H9 (cell line): ENCODE results near the gene TUB. TPM values are rescaled to one million over a fixed set of nuclear protein-coding genes. Genes with fewer than 3 reads are reported as not detected.

Source experiments
- DNase-seq: peaks from one replicate; pipeline ENCODE4 v3.0.0-alpha.2; 2017
- H2AFZ ChIP-seq: one replicate; pipeline ENCODE4 v1.6.1; 2013; ENCODE audit warnings: mild to moderate bottlenecking, low read length, control low read depth, moderate library complexity
- H2AK5ac ChIP-seq: 2 replicates; pipeline ENCODE4 v1.6.1; 2013; ENCODE audit warnings: low read length, control low read depth, mixed read lengths; ENCODE audit not compliant: insufficient read length
- H2BK120ac ChIP-seq: one replicate; pipeline ENCODE4 v1.6.1; 2013; ENCODE audit warnings: low read depth, mild to moderate bottlenecking, low read length, control low read depth, inconsistent platforms; ENCODE audit not compliant: poor library complexity, severe bottlenecking
- H2BK12ac ChIP-seq: 2 replicates; pipeline ENCODE4 v1.6.1; 2013; ENCODE audit warnings: low read length, control low read depth, mixed read lengths, low read depth; ENCODE audit not compliant: insufficient read length
- H2BK15ac ChIP-seq: 2 replicates; pipeline ENCODE4 v1.6.1; 2013; ENCODE audit warnings: low read depth, low read length, control low read depth
- H2BK20ac ChIP-seq: one replicate; pipeline ENCODE4 v1.6.1; 2013; ENCODE audit warnings: low read depth, mild to moderate bottlenecking, low read length, control low read depth, inconsistent platforms; ENCODE audit not compliant: poor library complexity, severe bottlenecking
- H2BK5ac ChIP-seq: 2 replicates; pipeline ENCODE4 v1.6.1; 2013; ENCODE audit warnings: low read length, control low read depth, mixed read lengths; ENCODE audit not compliant: insufficient read length
- H3K14ac ChIP-seq: 2 replicates; pipeline ENCODE4 v1.6.1; 2013; ENCODE audit warnings: low read length, control low read depth; ENCODE audit not compliant: insufficient read depth
- H3K18ac ChIP-seq: 2 replicates; pipeline ENCODE4 v1.6.1; 2013; ENCODE audit warnings: low read depth, mild to moderate bottlenecking, mixed read lengths, low read length, control low read depth; ENCODE audit not compliant: insufficient read length
- H3K23ac ChIP-seq: 2 replicates; pipeline ENCODE4 v1.6.1; 2013; ENCODE audit warnings: low read length, control low read depth, mixed read lengths, low read depth; ENCODE audit not compliant: insufficient read length
- H3K23me2 ChIP-seq: 2 replicates; pipeline ENCODE4 v1.6.1; 2013; ENCODE audit warnings: low read depth, mild to moderate bottlenecking, mixed read lengths, low read length, control low read depth; ENCODE audit not compliant: insufficient read length, poor library complexity, severe bottlenecking
- H3K27ac ChIP-seq: 2 replicates; pipeline ENCODE4 v1.5.1; 2013; ENCODE audit warnings: low read length, control low read depth, mixed read lengths, low read depth; ENCODE audit not compliant: insufficient read length
- H3K27me3 ChIP-seq: 2 replicates; pipeline ENCODE4 v1.6.1; 2013; ENCODE audit warnings: low read length, control low read depth, inconsistent platforms; ENCODE audit not compliant: insufficient read depth
- H3K4ac ChIP-seq: 2 replicates; pipeline ENCODE4 v1.6.1; 2013; ENCODE audit warnings: low read depth, mild to moderate bottlenecking, control low read depth, inconsistent platforms, low read length, moderate library complexity
- H3K4me1 ChIP-seq: 2 replicates; pipeline ENCODE4 v1.6.1; 2013; ENCODE audit warnings: low read length, control low read depth, inconsistent platforms; ENCODE audit not compliant: insufficient read depth
- H3K4me2 ChIP-seq: 2 replicates; pipeline ENCODE4 v1.6.1; 2013; ENCODE audit warnings: low read length, control low read depth, mixed read lengths; ENCODE audit not compliant: insufficient read length, insufficient read depth
- H3K56ac ChIP-seq: 2 replicates; pipeline ENCODE4 v1.6.1; 2013; ENCODE audit warnings: low read depth, mild to moderate bottlenecking, mixed read lengths, low read length, control low read depth; ENCODE audit not compliant: insufficient read length
- H3K79me1 ChIP-seq: 2 replicates; pipeline ENCODE4 v1.6.1; 2013; ENCODE audit warnings: low read depth, mild to moderate bottlenecking, moderate library complexity, low read length, control low read depth, inconsistent platforms; ENCODE audit not compliant: insufficient read depth, poor library complexity, severe bottlenecking
- H3K79me2 ChIP-seq: 2 replicates; pipeline ENCODE4 v1.6.1; 2013; ENCODE audit warnings: low read length, control low read depth, inconsistent platforms; ENCODE audit not compliant: insufficient read depth
- H3K9ac ChIP-seq: 2 replicates; pipeline ENCODE4 v1.6.1; 2013; ENCODE audit warnings: low read length, control low read depth, mixed read lengths; ENCODE audit not compliant: insufficient read length; ENCODE audit errors: extremely low read depth
- H3K9me3 ChIP-seq: one replicate; pipeline ENCODE4 v1.6.1; 2013; ENCODE audit warnings: low read depth, low read length, inconsistent platforms; ENCODE audit not compliant: control insufficient read depth
- H3T11ph ChIP-seq: one replicate; pipeline ENCODE4 v1.6.1; 2013; ENCODE audit warnings: mild to moderate bottlenecking, low read length, control low read depth, inconsistent platforms
- H4K20me1 ChIP-seq: one replicate; pipeline ENCODE4 v1.6.1; 2013; ENCODE audit not compliant: control insufficient read depth, insufficient read length, insufficient read depth
- H4K5ac ChIP-seq: 2 replicates; pipeline ENCODE4 v1.6.1; 2013; ENCODE audit warnings: low read depth, mild to moderate bottlenecking, mixed read lengths, low read length, control low read depth; ENCODE audit not compliant: insufficient read length
- H4K8ac ChIP-seq: replicated peaks from 2 replicates; pipeline ENCODE4 v1.6.1; 2013; ENCODE audit warnings: low read length, control low read depth, mixed read lengths, low read depth; ENCODE audit not compliant: insufficient read length
- H4K91ac ChIP-seq: 2 replicates; pipeline ENCODE4 v1.6.1; 2013; ENCODE audit warnings: low read depth, mild to moderate bottlenecking, moderate library complexity, mixed read lengths, low read length, control low read depth; ENCODE audit not compliant: insufficient read length
- H3K27ac Mint-ChIP-seq, 3 experiments: 2 replicates in 2 of 3; 3 replicates in 1 of 3; pipeline ENCODE4 v1.8.0; 2020 to 2021; ENCODE audit warnings: mixed read lengths in 3 of 3, mild to moderate bottlenecking in 1 of 3, moderate library complexity in 1 of 3
- H3K27me3 Mint-ChIP-seq: 2 replicates; pipeline ENCODE4 v1.8.0; 2021; ENCODE audit warnings: low read depth, mild to moderate bottlenecking, moderate library complexity, mixed read lengths
- H3K36me3 Mint-ChIP-seq, 3 experiments: 2 replicates in 2 of 3; 3 replicates in 1 of 3; pipeline ENCODE4 v1.8.0; 2020 to 2021; ENCODE audit warnings: low read depth in 3 of 3, mixed read lengths in 3 of 3; ENCODE audit not compliant: insufficient read depth in 1 of 3
- H3K4me1 Mint-ChIP-seq, 2 experiments: 2 replicates each; pipeline ENCODE4 v1.8.0; 2020; ENCODE audit warnings: mixed read lengths in 2 of 2
- H3K4me3 Mint-ChIP-seq, 2 experiments: 2 replicates in 1 of 2; 3 replicates in 1 of 2; pipeline ENCODE4 v1.8.0; 2020 to 2021; ENCODE audit warnings: mild to moderate bottlenecking in 2 of 2, mixed read lengths in 2 of 2, moderate library complexity in 1 of 2
- H3K9me3 Mint-ChIP-seq, 2 experiments: 2 replicates in 1 of 2; 3 replicates in 1 of 2; pipeline ENCODE4 v1.8.0; 2020; ENCODE audit warnings: mild to moderate bottlenecking in 2 of 2, mixed read lengths in 2 of 2, moderate library complexity in 1 of 2
- CTCF ChIP-seq: fragments of 200-600 bp; sonication (generic); conservative IDR thresholded peaks from 3 replicates; pipeline ENCODE4 v1.8.0; 2021; ENCODE audit warnings: antibody characterized with exemption, mild to moderate bottlenecking
- WGBS: extraction: QIAGEN DNeasy Blood & Tissue Kit; methylation state at CpG from one replicate; pipeline ENCODE4 v1.1.7; 2013; ENCODE audit warnings: missing lambda C conversion rate, low lambda C conversion rate, mixed read lengths; ENCODE audit not compliant: insufficient read length; ENCODE audit errors: extremely low coverage; 5-methylcytosine and 5-hydroxymethylcytosine counted together
- total RNA-seq: library from RNA; stranded (reverse); gene quantifications from 2 replicates; pipeline ENCODE4 v1.2.1, GENCODE V29; 2021

The TUB gene
- total RNA-seq, 1 experiment from 2014 or later = 14.8 TPM

- no peaks in the 10 kb centered on the region for H3K27me3 ChIP-seq
- H3K27ac ChIP-seq = no peak overlapping the region
- no peaks in the 10 kb centered on the region for H3K23me2 ChIP-seq
- no peak overlapping the region for H4K5ac ChIP-seq
- H3K4ac ChIP-seq = no peak overlapping the region
- Mint-ChIP-seq H3K4me1 (peaks cover 3 to 6% of the 10 kb centered on the region in 2 experiments; a peak in 2 of 4 replicates), H3K27ac (peak overlapping the region in 1 of 3 experiments; percentile 8; a peak in 2 of 7 replicates), H3K36me3 (peaks cover 12 to 32% (median 29%) of the 10 kb centered on the region in 3 experiments; a peak in 6 of 7 replicates), H3K4me3 (no peak overlapping the region), H3K27me3 (peaks cover 2% of the 10 kb centered on the region), H3K9me3 (peaks cover 0 to 2% of the 10 kb centered on the region in 2 experiments; a peak in 1 of 5 replicates)
- H3K56ac ChIP-seq = no peak overlapping the region
- H3K4me1 ChIP-seq = no peaks in the 10 kb centered on the region
- no peaks in the 10 kb centered on the region for H3K9me3 ChIP-seq
- H2BK5ac ChIP-seq = no peak overlapping the region
- H4K8ac ChIP-seq = no peak overlapping the region
- no peaks in the 10 kb centered on the region for H3K79me2 ChIP-seq
- peak; percentile 19 for DNase-seq
- no peak overlapping the region for H3K4me2 ChIP-seq
- no peaks in the 10 kb centered on the region for H4K20me1 ChIP-seq
- H2BK12ac ChIP-seq = no peak overlapping the region
- H2AFZ ChIP-seq = no peak overlapping the region
- H3K23ac ChIP-seq = no peak overlapping the region
- no peak overlapping the region for H3K9ac ChIP-seq
- H2BK20ac ChIP-seq = no peak overlapping the region
- H3K79me1 ChIP-seq = no peaks in the 10 kb centered on the region
- no peak overlapping the region for H2AK5ac ChIP-seq
- no peak for TF ChIP-seq CTCF
- H2BK15ac ChIP-seq = no peak overlapping the region
- no peak overlapping the region for H3K18ac ChIP-seq
- no peak overlapping the region for H4K91ac ChIP-seq
- WGBS = no CpG with 5 or more reads among the region's 11 CpGs
- no peak overlapping the region for H3K14ac ChIP-seq
- no peak overlapping the region for H3T11ph ChIP-seq
- H2BK120ac ChIP-seq = no peak overlapping the region
These were observed 13.6 kb downstream of the TUB start for GRCh38 chr11:8094656-8095055.
